HepG2 (cell line): ENCODE data around the gene USP2. TPM values are rescaled to one million over a fixed set of nuclear protein-coding genes. Genes with fewer than 3 reads are reported as not detected.
A peak's percentile ranks its signal among the peaks of the same experiment; 100 is the strongest.

Source experiments
- HDAC6 ChIP-seq: fragments of 200-600 bp; sonication (generic); IDR thresholded peaks from 2 replicates; pipeline ENCODE4 v1.7.0; 2017; ENCODE audit warnings: mild to moderate bottlenecking, antibody characterized with exemption, low read length, low read depth
- KDM5B ChIP-seq: sonication (generic); formaldehyde crosslinking; IDR thresholded peaks from 2 replicates; pipeline ENCODE4 v1.4.0; 2020; ENCODE audit warnings: missing genetic modification reagents, mild to moderate bottlenecking, borderline replicate concordance
- PCBP1 ChIP-seq: fragments of 200-400 bp; formaldehyde crosslinking; IDR thresholded peaks from 2 replicates; pipeline ENCODE4 v1.6.1; 2017; ENCODE audit warnings: mild to moderate bottlenecking, low read depth, low read length, borderline replicate concordance
- PITX1 ChIP-seq: sonication (generic); formaldehyde crosslinking; IDR thresholded peaks from 2 replicates; pipeline ENCODE4 v1.5.1; 2020; ENCODE audit warnings: mild to moderate bottlenecking, missing genetic modification reagents
- ZNF543 ChIP-seq: sonication (generic); formaldehyde crosslinking; IDR thresholded peaks from 2 replicates; pipeline ENCODE4 v1.4.0; 2020; ENCODE audit warnings: mild to moderate bottlenecking, missing genetic modification reagents
- ZNF607 ChIP-seq: sonication (generic); formaldehyde crosslinking; IDR thresholded peaks from 2 replicates; pipeline ENCODE4 v1.5.1; 2020; ENCODE audit warnings: missing genetic modification reagents, mild to moderate bottlenecking, borderline replicate concordance
- polyA plus RNA-seq, 8 experiments: library from polyadenylated mRNA; depleted of rRNA in 3 of 8; stranded (reverse) in 7 of 8; unstranded in 1 of 8; fragments of >200 nt; fragmentation: Illumina TruSeq in 4 of 8; extraction: Trizol in 4 of 8; gene quantifications; 2 replicates each; pipeline versions ENCODE4 v1.2.1 to v1.2.3, GENCODE V29; 2011 to 2016; ENCODE audit warnings: low read depth in 4 of 8, missing spikeins in 1 of 8, mixed read lengths in 1 of 8; ENCODE audit not compliant: insufficient read depth in 1 of 8
- total RNA-seq, 5 experiments: library from RNA; depleted of rRNA; stranded (reverse); fragments of >200 nt; fragmentation: Illumina TruSeq; extraction: Trizol; gene quantifications; 2 replicates each; pipeline ENCODE4 v1.2.3, GENCODE V29; 2016; ENCODE audit warnings: low read depth in 1 of 5
- TF ChIP-seq, protein P1 (sequence below): IDR thresholded peaks from 2 replicates; pipeline ENCODE4 v1.6.1; 2018; ENCODE audit warnings: missing genetic modification reagents
- TF ChIP-seq, protein P2 (sequence below): sonication (generic); formaldehyde crosslinking; conservative IDR thresholded peaks from 2 replicates; pipeline ENCODE4 v1.4.0; 2020; ENCODE audit warnings: mild to moderate bottlenecking, missing genetic modification reagents, moderate library complexity
- TF ChIP-seq, protein P3 (sequence below): sonication (generic); formaldehyde crosslinking; IDR thresholded peaks from 2 replicates; pipeline ENCODE4 v1.5.0; 2020; ENCODE audit warnings: missing genetic modification reagents
- TF ChIP-seq, protein P4 (sequence below): sonication (generic); formaldehyde crosslinking; IDR thresholded peaks from 2 replicates; pipeline ENCODE4 v1.4.0; 2020; ENCODE audit warnings: missing genetic modification reagents
- TF ChIP-seq, protein P5 (sequence below): sonication (generic); formaldehyde crosslinking; IDR thresholded peaks from 2 replicates; pipeline ENCODE4 v1.4.0; 2020; ENCODE audit warnings: missing genetic modification reagents, borderline replicate concordance
- TF ChIP-seq, protein P6 (sequence below): sonication (generic); formaldehyde crosslinking; IDR thresholded peaks from 2 replicates; pipeline ENCODE4 v1.5.0; 2020; ENCODE audit warnings: missing genetic modification reagents
- TF ChIP-seq, protein P7 (sequence below): sonication (generic); formaldehyde crosslinking; IDR thresholded peaks from 2 replicates; pipeline ENCODE4 v1.4.0; 2020; ENCODE audit warnings: missing genetic modification reagents

The USP2 gene
- total and polyA plus RNA-seq, 2 of the 13 experiments (the other 11 are each of a cell fraction or from before 2014, with no cell fraction given) = 2.5 to 6.0 TPM

DNA sequence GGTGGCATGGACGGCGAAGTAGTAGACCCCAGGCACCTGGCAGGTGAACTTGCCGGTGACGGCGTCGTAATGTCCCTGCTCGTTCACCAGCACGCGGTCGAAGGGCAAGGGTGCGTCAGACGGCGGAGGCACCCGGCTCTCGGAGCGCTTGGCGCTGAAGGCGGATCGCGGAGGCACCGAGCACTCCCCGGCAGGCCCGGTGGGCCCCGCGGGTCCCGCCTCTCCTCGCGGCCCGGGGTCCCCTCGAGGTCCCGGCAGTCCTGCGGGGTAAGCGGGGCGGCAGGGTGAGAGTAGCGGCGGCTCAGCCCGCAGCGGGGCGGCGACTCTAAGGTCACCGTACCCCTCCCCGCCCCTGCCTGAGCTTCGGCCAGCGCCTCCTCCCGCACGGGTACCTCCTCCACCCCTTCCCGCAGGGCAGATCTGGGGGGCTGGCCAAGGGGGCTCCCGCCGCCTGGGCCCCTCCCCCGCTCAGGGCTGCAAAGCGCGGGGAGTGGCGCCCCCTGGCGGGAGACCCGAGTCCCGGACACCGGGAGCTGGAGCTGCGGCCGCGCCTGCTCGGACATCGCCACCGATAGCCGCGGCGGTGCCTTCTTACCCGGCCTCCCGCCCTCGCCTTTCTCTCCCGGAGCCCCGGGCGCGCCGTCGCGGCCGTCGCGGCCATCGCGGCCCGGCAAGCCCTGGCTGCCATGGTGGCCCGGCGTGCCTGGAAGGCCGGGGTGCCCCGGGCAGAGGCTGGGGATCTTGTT lies 41.7 kb downstream of the USP2 start (continued):
- TF ChIP-seq, protein P1, sequence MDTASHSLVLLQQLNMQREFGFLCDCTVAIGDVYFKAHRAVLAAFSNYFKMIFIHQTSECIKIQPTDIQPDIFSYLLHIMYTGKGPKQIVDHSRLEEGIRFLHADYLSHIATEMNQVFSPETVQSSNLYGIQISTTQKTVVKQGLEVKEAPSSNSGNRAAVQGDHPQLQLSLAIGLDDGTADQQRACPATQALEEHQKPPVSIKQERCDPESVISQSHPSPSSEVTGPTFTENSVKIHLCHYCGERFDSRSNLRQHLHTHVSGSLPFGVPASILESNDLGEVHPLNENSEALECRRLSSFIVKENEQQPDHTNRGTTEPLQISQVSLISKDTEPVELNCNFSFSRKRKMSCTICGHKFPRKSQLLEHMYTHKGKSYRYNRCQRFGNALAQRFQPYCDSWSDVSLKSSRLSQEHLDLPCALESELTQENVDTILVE (CRISPR knock-in tag) = peak; percentile 15; the same call in 1 of the 2 replicates
- TF ChIP-seq ZNF543 (CRISPR knock-in tag) (no peak), HDAC6 (no peak), PCBP1 (no peak), PITX1 (no peak), ZNF607 (CRISPR knock-in tag) (peak; percentile 47; the same call in 1 of the 2 replicates), KDM5B (CRISPR knock-in tag) (peak; percentile 81; the same call in 1 of the 2 replicates)
- TF ChIP-seq, protein P2, sequence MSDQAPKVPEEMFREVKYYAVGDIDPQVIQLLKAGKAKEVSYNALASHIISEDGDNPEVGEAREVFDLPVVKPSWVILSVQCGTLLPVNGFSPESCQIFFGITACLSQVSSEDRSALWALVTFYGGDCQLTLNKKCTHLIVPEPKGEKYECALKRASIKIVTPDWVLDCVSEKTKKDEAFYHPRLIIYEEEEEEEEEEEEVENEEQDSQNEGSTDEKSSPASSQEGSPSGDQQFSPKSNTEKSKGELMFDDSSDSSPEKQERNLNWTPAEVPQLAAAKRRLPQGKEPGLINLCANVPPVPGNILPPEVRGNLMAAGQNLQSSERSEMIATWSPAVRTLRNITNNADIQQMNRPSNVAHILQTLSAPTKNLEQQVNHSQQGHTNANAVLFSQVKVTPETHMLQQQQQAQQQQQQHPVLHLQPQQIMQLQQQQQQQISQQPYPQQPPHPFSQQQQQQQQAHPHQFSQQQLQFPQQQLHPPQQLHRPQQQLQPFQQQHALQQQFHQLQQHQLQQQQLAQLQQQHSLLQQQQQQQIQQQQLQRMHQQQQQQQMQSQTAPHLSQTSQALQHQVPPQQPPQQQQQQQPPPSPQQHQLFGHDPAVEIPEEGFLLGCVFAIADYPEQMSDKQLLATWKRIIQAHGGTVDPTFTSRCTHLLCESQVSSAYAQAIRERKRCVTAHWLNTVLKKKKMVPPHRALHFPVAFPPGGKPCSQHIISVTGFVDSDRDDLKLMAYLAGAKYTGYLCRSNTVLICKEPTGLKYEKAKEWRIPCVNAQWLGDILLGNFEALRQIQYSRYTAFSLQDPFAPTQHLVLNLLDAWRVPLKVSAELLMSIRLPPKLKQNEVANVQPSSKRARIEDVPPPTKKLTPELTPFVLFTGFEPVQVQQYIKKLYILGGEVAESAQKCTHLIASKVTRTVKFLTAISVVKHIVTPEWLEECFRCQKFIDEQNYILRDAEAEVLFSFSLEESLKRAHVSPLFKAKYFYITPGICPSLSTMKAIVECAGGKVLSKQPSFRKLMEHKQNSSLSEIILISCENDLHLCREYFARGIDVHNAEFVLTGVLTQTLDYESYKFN = no peak
- TF ChIP-seq, protein P3, sequence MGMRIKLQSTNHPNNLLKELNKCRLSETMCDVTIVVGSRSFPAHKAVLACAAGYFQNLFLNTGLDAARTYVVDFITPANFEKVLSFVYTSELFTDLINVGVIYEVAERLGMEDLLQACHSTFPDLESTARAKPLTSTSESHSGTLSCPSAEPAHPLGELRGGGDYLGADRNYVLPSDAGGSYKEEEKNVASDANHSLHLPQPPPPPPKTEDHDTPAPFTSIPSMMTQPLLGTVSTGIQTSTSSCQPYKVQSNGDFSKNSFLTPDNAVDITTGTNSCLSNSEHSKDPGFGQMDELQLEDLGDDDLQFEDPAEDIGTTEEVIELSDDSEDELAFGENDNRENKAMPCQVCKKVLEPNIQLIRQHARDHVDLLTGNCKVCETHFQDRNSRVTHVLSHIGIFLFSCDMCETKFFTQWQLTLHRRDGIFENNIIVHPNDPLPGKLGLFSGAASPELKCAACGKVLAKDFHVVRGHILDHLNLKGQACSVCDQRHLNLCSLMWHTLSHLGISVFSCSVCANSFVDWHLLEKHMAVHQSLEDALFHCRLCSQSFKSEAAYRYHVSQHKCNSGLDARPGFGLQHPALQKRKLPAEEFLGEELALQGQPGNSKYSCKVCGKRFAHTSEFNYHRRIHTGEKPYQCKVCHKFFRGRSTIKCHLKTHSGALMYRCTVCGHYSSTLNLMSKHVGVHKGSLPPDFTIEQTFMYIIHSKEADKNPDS (CRISPR knock-in tag) = no peak
- TF ChIP-seq, protein P4, sequence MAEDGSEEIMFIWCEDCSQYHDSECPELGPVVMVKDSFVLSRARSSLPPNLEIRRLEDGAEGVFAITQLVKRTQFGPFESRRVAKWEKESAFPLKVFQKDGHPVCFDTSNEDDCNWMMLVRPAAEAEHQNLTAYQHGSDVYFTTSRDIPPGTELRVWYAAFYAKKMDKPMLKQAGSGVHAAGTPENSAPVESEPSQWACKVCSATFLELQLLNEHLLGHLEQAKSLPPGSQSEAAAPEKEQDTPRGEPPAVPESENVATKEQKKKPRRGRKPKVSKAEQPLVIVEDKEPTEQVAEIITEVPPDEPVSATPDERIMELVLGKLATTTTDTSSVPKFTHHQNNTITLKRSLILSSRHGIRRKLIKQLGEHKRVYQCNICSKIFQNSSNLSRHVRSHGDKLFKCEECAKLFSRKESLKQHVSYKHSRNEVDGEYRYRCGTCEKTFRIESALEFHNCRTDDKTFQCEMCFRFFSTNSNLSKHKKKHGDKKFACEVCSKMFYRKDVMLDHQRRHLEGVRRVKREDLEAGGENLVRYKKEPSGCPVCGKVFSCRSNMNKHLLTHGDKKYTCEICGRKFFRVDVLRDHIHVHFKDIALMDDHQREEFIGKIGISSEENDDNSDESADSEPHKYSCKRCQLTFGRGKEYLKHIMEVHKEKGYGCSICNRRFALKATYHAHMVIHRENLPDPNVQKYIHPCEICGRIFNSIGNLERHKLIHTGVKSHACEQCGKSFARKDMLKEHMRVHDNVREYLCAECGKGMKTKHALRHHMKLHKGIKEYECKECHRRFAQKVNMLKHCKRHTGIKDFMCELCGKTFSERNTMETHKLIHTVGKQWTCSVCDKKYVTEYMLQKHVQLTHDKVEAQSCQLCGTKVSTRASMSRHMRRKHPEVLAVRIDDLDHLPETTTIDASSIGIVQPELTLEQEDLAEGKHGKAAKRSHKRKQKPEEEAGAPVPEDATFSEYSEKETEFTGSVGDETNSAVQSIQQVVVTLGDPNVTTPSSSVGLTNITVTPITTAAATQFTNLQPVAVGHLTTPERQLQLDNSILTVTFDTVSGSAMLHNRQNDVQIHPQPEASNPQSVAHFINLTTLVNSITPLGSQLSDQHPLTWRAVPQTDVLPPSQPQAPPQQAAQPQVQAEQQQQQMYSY (CRISPR knock-in tag) = 0 out of 2 replicates have a peak, but pooled peaks have one; percentile 26
- TF ChIP-seq, protein P5, sequence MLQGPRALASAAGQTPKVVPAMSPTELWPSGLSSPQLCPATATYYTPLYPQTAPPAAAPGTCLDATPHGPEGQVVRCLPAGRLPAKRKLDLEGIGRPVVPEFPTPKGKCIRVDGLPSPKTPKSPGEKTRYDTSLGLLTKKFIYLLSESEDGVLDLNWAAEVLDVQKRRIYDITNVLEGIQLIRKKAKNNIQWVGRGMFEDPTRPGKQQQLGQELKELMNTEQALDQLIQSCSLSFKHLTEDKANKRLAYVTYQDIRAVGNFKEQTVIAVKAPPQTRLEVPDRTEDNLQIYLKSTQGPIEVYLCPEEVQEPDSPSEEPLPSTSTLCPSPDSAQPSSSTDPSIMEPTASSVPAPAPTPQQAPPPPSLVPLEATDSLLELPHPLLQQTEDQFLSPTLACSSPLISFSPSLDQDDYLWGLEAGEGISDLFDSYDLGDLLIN (CRISPR knock-in tag) = no peak
- TF ChIP-seq, protein P6, sequence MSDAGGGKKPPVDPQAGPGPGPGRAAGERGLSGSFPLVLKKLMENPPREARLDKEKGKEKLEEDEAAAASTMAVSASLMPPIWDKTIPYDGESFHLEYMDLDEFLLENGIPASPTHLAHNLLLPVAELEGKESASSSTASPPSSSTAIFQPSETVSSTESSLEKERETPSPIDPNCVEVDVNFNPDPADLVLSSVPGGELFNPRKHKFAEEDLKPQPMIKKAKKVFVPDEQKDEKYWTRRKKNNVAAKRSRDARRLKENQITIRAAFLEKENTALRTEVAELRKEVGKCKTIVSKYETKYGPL (CRISPR knock-in tag) = no peak
- TF ChIP-seq, protein P7, sequence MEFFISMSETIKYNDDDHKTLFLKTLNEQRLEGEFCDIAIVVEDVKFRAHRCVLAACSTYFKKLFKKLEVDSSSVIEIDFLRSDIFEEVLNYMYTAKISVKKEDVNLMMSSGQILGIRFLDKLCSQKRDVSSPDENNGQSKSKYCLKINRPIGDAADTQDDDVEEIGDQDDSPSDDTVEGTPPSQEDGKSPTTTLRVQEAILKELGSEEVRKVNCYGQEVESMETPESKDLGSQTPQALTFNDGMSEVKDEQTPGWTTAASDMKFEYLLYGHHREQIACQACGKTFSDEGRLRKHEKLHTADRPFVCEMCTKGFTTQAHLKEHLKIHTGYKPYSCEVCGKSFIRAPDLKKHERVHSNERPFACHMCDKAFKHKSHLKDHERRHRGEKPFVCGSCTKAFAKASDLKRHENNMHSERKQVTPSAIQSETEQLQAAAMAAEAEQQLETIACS (CRISPR knock-in tag) = no peak
